Stomach (tissue), 9 donors: ENCODE data around the gene CHST6. TPM values are rescaled to one million over a fixed set of nuclear protein-coding genes. Genes with fewer than 3 reads are reported as not detected.
A peak's percentile ranks its signal among the peaks of the same experiment; 100 is the strongest.

ENCODE experiments used
- DNase-seq, 2 donors: peaks; one replicate each; pipeline versions ENCODE4 v3.0.0 to v3.0.0-alpha.2; 2013 to 2019
- H3K27ac ChIP-seq, 5 donors: fragments of 200-600 bp in 4 of 5; sonication (generic) in 4 of 5; one replicate each; pipeline ENCODE4 v1.5.1; 2013 to 2019; ENCODE audit warnings: mild to moderate bottlenecking in 1 of 5, moderate library complexity in 1 of 5
- H3K27me3 ChIP-seq, 3 donors: fragments of 200-600 bp; sonication (generic); one replicate each; pipeline ENCODE4 v1.5.1; 2017 to 2019; ENCODE audit warnings: mixed run types in 1 of 3
- H3K36me3 ChIP-seq, 4 donors: fragments of 200-600 bp; sonication (generic); 1 replicate in 3 of 4; 2 replicates in 1 of 4; pipeline ENCODE4 v1.5.1; 2016 to 2019
- H3K4me1 ChIP-seq, 4 donors: fragments of 200-600 bp; sonication (generic); one replicate each; pipeline ENCODE4 v1.5.1; 2016 to 2019
- H3K4me3 ChIP-seq, 4 donors: fragments of 200-600 bp; sonication (generic) in 3 of 4; one replicate each; pipeline ENCODE4 v1.5.1; 2016 to 2019; ENCODE audit warnings: mild to moderate bottlenecking in 1 of 4
- H3K9me3 ChIP-seq, 4 donors: fragments of 200-600 bp; sonication (generic); one replicate each; pipeline ENCODE4 v1.5.1; 2016 to 2019
- CTCF ChIP-seq, 7 experiments: fragments of 450-650 bp in 4 of 7; fragments of 200-600 bp in 3 of 7; sonication (generic) in 3 of 7; IDR thresholded peaks; one replicate each; pipeline ENCODE4 v1.5.1; 2016 to 2019; ENCODE audit warnings: antibody characterized with exemption in 7 of 7, control low read depth in 2 of 7, mild to moderate bottlenecking in 1 of 7
- EP300 ChIP-seq: sonication (generic); formaldehyde crosslinking; IDR thresholded peaks from one replicate; pipeline ENCODE4 v1.6.1; 2017; ENCODE audit warnings: antibody characterized with exemption
- POLR2A ChIP-seq, 4 donors: fragments of 450-650 bp; IDR thresholded peaks; one replicate each; pipeline ENCODE4 v1.6.1; 2016; ENCODE audit warnings: antibody characterized with exemption in 4 of 4, control low read depth in 2 of 4, mild to moderate bottlenecking in 1 of 4, moderate library complexity in 1 of 4
- POLR2AphosphoS5 ChIP-seq, 3 donors: sonication (generic); formaldehyde crosslinking; IDR thresholded peaks; one replicate each; pipeline ENCODE4 v1.6.1; 2016; ENCODE audit warnings: antibody characterized with exemption in 3 of 3
- WGBS, 5 donors: extraction: QIAGEN DNeasy Blood & Tissue Kit in 3 of 5; methylation state at CpG; one replicate each; pipeline versions ENCODE4 v1.1.5 to v1.1.7; 2013 to 2018; 5-methylcytosine and 5-hydroxymethylcytosine counted together
- intact Hi-C: fragments of 100-400 bp; cut with DNase I; formaldehyde crosslinking; loops from one replicate; pipeline ENCODE4 v1.15.1; 2023; ENCODE audit warnings: low total_unique reads
- polyA plus RNA-seq, 3 donors: library from polyadenylated mRNA; stranded (reverse); fragments of 200-250 nt; gene quantifications; one replicate each; pipeline ENCODE4 v1.2.3, GENCODE V29; 2013
- total RNA-seq, 5 donors: library from RNA; depleted of rRNA; stranded (reverse); fragments of >200 nt; gene quantifications; one replicate each; pipeline versions ENCODE4 v1.1.0 to v1.2.3, GENCODE V29; 2014 to 2016
- donor health status: healthy with polysubstance abuse.
- donor health status: Bipolar disorder and iron deficiency.
- donor health status: healthy.

The CHST6 gene
- total and polyA plus RNA-seq, 8 donors = 0.23 to 0.73 (median 0.29) TPM; not detected in 5

GRCh38 chr16:75460446-75460845 lies 34.8 kb downstream of the CHST6 start:
- H3K27ac ChIP-seq = no peak overlapping the region
- no peaks in the 10 kb centered on the region for H3K27me3 ChIP-seq
- peaks cover 23 to 49% (median 37%) of the 10 kb centered on the region in 4 donors for H3K4me1 ChIP-seq
- intact Hi-C loops = no loop called here
- no peaks in the 10 kb centered on the region for H3K9me3 ChIP-seq
- no peak for TF ChIP-seq EP300
- TF ChIP-seq POLR2A (IDR thresholded peaks at IDR 0.05) = no peak
- TF ChIP-seq POLR2AphosphoS5 (IDR thresholded peaks at IDR 0.05) = no peak
- TF ChIP-seq CTCF (IDR thresholded peaks at IDR 0.05) = no peak
- H3K36me3 ChIP-seq = no peaks in the 10 kb centered on the region
- peak in 1 of 2 donors; percentile 80 for DNase-seq
- no peak overlapping the region for H3K4me3 ChIP-seq
- WGBS, 5 donors = 14 to 48% (median 33%) methylated on average over 1 of the region's 1 CpG

- Histone ChIP-seq H3K27me3 (no peaks in the 10 kb centered on the region), H3K4me3 (no peak overlapping the region), H3K9me3 (no peaks in the 10 kb centered on the region), H3K4me1 (peaks cover 20 to 47% (median 35%) of the 10 kb centered on the region in 4 donors), H3K27ac (no peak overlapping the region), H3K36me3 (no peaks in the 10 kb centered on the region)
- TF ChIP-seq EP300 = no peak
- no peak for TF ChIP-seq POLR2A (IDR thresholded peaks at IDR 0.05)
- no peak for TF ChIP-seq POLR2AphosphoS5 (IDR thresholded peaks at IDR 0.05)
- no peak for TF ChIP-seq CTCF (IDR thresholded peaks at IDR 0.05)
- no peak for DNase-seq
- 88 to 98% (median 96%) methylated on average over 3 to 4 of the region's 4 CpGs for WGBS, 5 donors
- intact Hi-C loops = no loop called here
Measured at GRCh38 chr16:75459691-75460090, 35.5 kb downstream of the CHST6 start.

- 86 to 90% (median 89%) methylated on average over 2 of the region's 2 CpGs for WGBS, 5 donors
- Histone ChIP-seq H3K4me1 (peaks cover 20 to 55% (median 36%) of the 10 kb centered on the region in 4 donors), H3K27me3 (no peaks in the 10 kb centered on the region), H3K9me3 (no peaks in the 10 kb centered on the region), H3K4me3 (no peak overlapping the region), H3K36me3 (no peaks in the 10 kb centered on the region), H3K27ac (no peak overlapping the region)
- no peak for DNase-seq
- TF ChIP-seq EP300 (no peak), POLR2A (IDR thresholded peaks at IDR 0.05) (no peak), POLR2AphosphoS5 (IDR thresholded peaks at IDR 0.05) (no peak), CTCF (IDR thresholded peaks at IDR 0.05) (no peak)
- intact Hi-C loops = no loop called here
Measured at GRCh38 chr16:75458439-75458838, 36.8 kb downstream of the CHST6 start.

- intact Hi-C loops = no loop called here
- WGBS, 5 donors = 36 to 60% (median 54%) methylated on average over 4 of the region's 4 CpGs
- Histone ChIP-seq H3K4me3 (no peak overlapping the region), H3K36me3 (no peaks in the 10 kb centered on the region), H3K27ac (no peak overlapping the region), H3K27me3 (no peaks in the 10 kb centered on the region), H3K4me1 (peaks cover 20 to 59% (median 37%) of the 10 kb centered on the region in 4 donors), H3K9me3 (no peaks in the 10 kb centered on the region)
- TF ChIP-seq POLR2A (IDR thresholded peaks at IDR 0.05) (no peak), CTCF (IDR thresholded peaks at IDR 0.05) (no peak), POLR2AphosphoS5 (IDR thresholded peaks at IDR 0.05) (no peak), EP300 (no peak)
- DNase-seq = no peak
Measured at GRCh38 chr16:75458029-75458428, 37.2 kb downstream of the CHST6 start.
